Naive B cell (primary cell): ENCODE measurements around the gene HSPBP1. TPM values are rescaled to one million over a fixed set of nuclear protein-coding genes. Genes with fewer than 3 reads are reported as not detected.
"Not testable (repeated sequence)": the region's sequence is repeated elsewhere in the genome, so short reads cannot be mapped to it uniquely, and the experiment has no call there.

Source experiments
- ATAC-seq, 2 donors: fragments of 150-1000 bp; cut with Tn5 transposase; 2 replicates each; pipeline ENCODE4 v1.10.0; 2021; ENCODE audit warnings: low read depth in 2 of 2, mild to moderate bottlenecking in 2 of 2, moderate library complexity in 2 of 2
- DNase-seq: peaks from one replicate; pipeline ENCODE4 v3.0.0; 2022
- H3K27ac Mint-ChIP-seq, 6 donors: one replicate each; pipeline ENCODE4 v1.8.0; 2020 to 2022; ENCODE audit warnings: mild to moderate bottlenecking in 6 of 6, mixed read lengths in 6 of 6, moderate library complexity in 5 of 6, inconsistent platforms in 2 of 6
- H3K27me3 Mint-ChIP-seq, 3 donors: one replicate each; pipeline ENCODE4 v1.8.0; 2021 to 2022; ENCODE audit warnings: mixed read lengths in 3 of 3, mild to moderate bottlenecking in 1 of 3
- H3K36me3 Mint-ChIP-seq, 2 donors: one replicate each; pipeline ENCODE4 v1.8.0; 2020 to 2022; ENCODE audit warnings: mixed read lengths in 2 of 2, inconsistent platforms in 1 of 2, mild to moderate bottlenecking in 1 of 2
- H3K4me1 Mint-ChIP-seq, 3 donors: one replicate each; pipeline ENCODE4 v1.8.0; 2020 to 2022; ENCODE audit warnings: mixed read lengths in 3 of 3, inconsistent platforms in 1 of 3, mild to moderate bottlenecking in 1 of 3, moderate library complexity in 1 of 3
- H3K4me3 Mint-ChIP-seq, 8 donors: one replicate each; pipeline ENCODE4 v1.8.0; 2020 to 2022; ENCODE audit warnings: mild to moderate bottlenecking in 8 of 8, mixed read lengths in 8 of 8, moderate library complexity in 8 of 8, inconsistent platforms in 2 of 8
- H3K9me3 Mint-ChIP-seq, 7 donors: one replicate each; pipeline ENCODE4 v1.8.0; 2020 to 2022; ENCODE audit warnings: mixed read lengths in 7 of 7, mild to moderate bottlenecking in 5 of 7, inconsistent platforms in 2 of 7, moderate library complexity in 1 of 7
- polyA plus RNA-seq, 6 donors: library from polyadenylated mRNA; unstranded; fragments of 300-500 nt; fragmentation: Illumina TruSeq; gene quantifications; one replicate each; pipeline ENCODE4 v1.2.3, GENCODE V29; 2021; ENCODE audit warnings: low read depth in 6 of 6

Gene HSPBP1
- polyA plus RNA-seq, 6 donors from 2014 or later: 22.6 to 40.0 (median 32.6) TPM

GRCh38 chr19:55229145-55229788, 50.6 kb downstream of the HSPBP1 start:
- Mint-ChIP-seq H3K4me1 (peaks cover 7 to 18% (median 18%) of the 10 kb centered on the region in 3 donors), H3K27ac (peak overlapping the region in 1 of 6 donors; percentile 65), H3K27me3 (no peaks in the 10 kb centered on the region), H3K36me3 (peaks cover 3 to 4% of the 10 kb centered on the region in 2 donors), H3K9me3 (no peaks in the 10 kb centered on the region), H3K4me3 (no peak overlapping the region)
- DNase-seq: no peak
- ATAC-seq: no peak

GRCh38 chr19:55228403-55229031, 51.4 kb downstream of the HSPBP1 start, which contains the start of gene TMEM86B:
Gene TMEM86B (minus strand): TSS chr19:55228763. CDS start chr19:55228741, 22 bp downstream.
- H3K36me3 Mint-ChIP-seq: no peaks in the 10 kb centered on the region
- no peaks in the 10 kb centered on the region for H3K9me3 Mint-ChIP-seq
- peak within 1 kb of the TSS in 5 of 6 donors; percentile 7 to 89 (median 65) for H3K27ac Mint-ChIP-seq
- DNase-seq (no peak), ATAC-seq (no peak)
- peaks cover 7 to 20% (median 18%) of the 10 kb centered on the region in 3 donors for H3K4me1 Mint-ChIP-seq
- H3K27me3 Mint-ChIP-seq: no peaks in the 10 kb centered on the region
- H3K4me3 Mint-ChIP-seq: no peak within 1 kb of the TSS

GRCh38 chr19:55228015-55228391, 51.9 kb downstream of the HSPBP1 start:
- no peaks in the 10 kb centered on the region for H3K36me3 Mint-ChIP-seq
- DNase-seq (no peak), ATAC-seq (no peak)
- no peak overlapping the region for H3K4me3 Mint-ChIP-seq
- H3K4me1 Mint-ChIP-seq: peaks cover 7 to 22% (median 18%) of the 10 kb centered on the region in 3 donors
- H3K27me3 Mint-ChIP-seq: no peaks in the 10 kb centered on the region
- H3K9me3 Mint-ChIP-seq: no peaks in the 10 kb centered on the region
- peak overlapping the region in 5 of 6 donors; percentile 7 to 89 (median 60) for H3K27ac Mint-ChIP-seq

- DNase-seq (no peak), ATAC-seq (no peak)
- H3K27ac Mint-ChIP-seq: peak overlapping the region in 3 of 6 donors; percentile 21 to 89 (median 60)
- H3K4me1 Mint-ChIP-seq: peaks cover 7 to 22% (median 18%) of the 10 kb centered on the region in 3 donors
- H3K36me3 Mint-ChIP-seq: no peaks in the 10 kb centered on the region
- H3K27me3 Mint-ChIP-seq: no peaks in the 10 kb centered on the region
- no peaks in the 10 kb centered on the region for H3K9me3 Mint-ChIP-seq
- no peak overlapping the region for H3K4me3 Mint-ChIP-seq
Measured at GRCh38 chr19:55227241-55228014, 52.5 kb downstream of the HSPBP1 start.

GRCh38 chr19:55226788-55227187, 53.1 kb downstream of the HSPBP1 start:
- H3K36me3 Mint-ChIP-seq: peaks cover 0 to under 1% of the 10 kb centered on the region in 2 donors
- H3K27ac Mint-ChIP-seq: peak overlapping the region in 1 of 6 donors; percentile 41
- ATAC-seq (no peak), DNase-seq (no peak)
- H3K9me3 Mint-ChIP-seq: no peaks in the 10 kb centered on the region
- H3K27me3 Mint-ChIP-seq: no peaks in the 10 kb centered on the region
- H3K4me3 Mint-ChIP-seq: no peak overlapping the region
- peaks cover 7 to 22% (median 18%) of the 10 kb centered on the region in 3 donors for H3K4me1 Mint-ChIP-seq

- Mint-ChIP-seq H3K4me1 (peaks cover 7 to 22% (median 22%) of the 10 kb centered on the region in 3 donors), H3K36me3 (peaks cover 4 to 6% of the 10 kb centered on the region in 2 donors), H3K27me3 (no peaks in the 10 kb centered on the region), H3K9me3 (no peaks in the 10 kb centered on the region), H3K27ac (no peak overlapping the region), H3K4me3 (no peak overlapping the region)
- no peak for DNase-seq
- no peak for ATAC-seq
Measured at GRCh38 chr19:55226273-55226672, 53.6 kb downstream of the HSPBP1 start.

- Mint-ChIP-seq H3K27me3 (no peaks in the 10 kb centered on the region), H3K9me3 (peaks cover 0 to 7% (median 1%) of the 10 kb centered on the region in 7 donors), H3K4me1 (peaks cover 7 to 22% (median 22%) of the 10 kb centered on the region in 3 donors), H3K36me3 (peaks cover 4 to 12% of the 10 kb centered on the region in 2 donors), H3K27ac (peak overlapping the region in 3 of 6 donors; percentile 26 to 89 (median 41)), H3K4me3 (peak overlapping the region in 1 of 8 donors; percentile 15)
- ATAC-seq: no peak
- DNase-seq: no peak
Measured at GRCh38 chr19:55225415-55225958, 54.4 kb downstream of the HSPBP1 start.

GRCh38 chr19:55224679-55225414, 55.1 kb downstream of the HSPBP1 start:
- ATAC-seq: not testable (repeated sequence)

GRCh38 chr19:55224038-55224665, 55.8 kb downstream of the HSPBP1 start:
- DNase-seq: no peak
- Mint-ChIP-seq H3K4me1 (peaks cover 7 to 22% (median 16%) of the 10 kb centered on the region in 3 donors), H3K27me3 (no peaks in the 10 kb centered on the region), H3K4me3 (no peak overlapping the region), H3K27ac (no peak overlapping the region), H3K9me3 (peaks cover 0 to 11% (median 5%) of the 10 kb centered on the region in 7 donors), H3K36me3 (peaks cover 4 to 12% of the 10 kb centered on the region in 2 donors)
- no peak for ATAC-seq

More at GRCh38 chr19:55224679-55225414, 55.1 kb downstream of the HSPBP1 start:
- peaks cover 7 to 22% (median 18%) of the 10 kb centered on the region in 3 donors for H3K4me1 Mint-ChIP-seq
- not testable (repeated sequence) for DNase-seq, H3K27me3 Mint-ChIP-seq, H3K4me3 Mint-ChIP-seq
- peaks cover 0 to 11% (median 5%) of the 10 kb centered on the region in 7 donors for H3K9me3 Mint-ChIP-seq
- peak overlapping the region in 2 of 6 donors; percentile 26 to 41 for H3K27ac Mint-ChIP-seq
- peaks cover 4 to 12% of the 10 kb centered on the region in 2 donors for H3K36me3 Mint-ChIP-seq

GRCh38 chr19:55223291-55224037, 56.4 kb downstream of the HSPBP1 start:
- ATAC-seq (no peak), DNase-seq (no peak)
- peak overlapping the region in 1 of 6 donors; percentile 30 for H3K27ac Mint-ChIP-seq
- H3K4me1 Mint-ChIP-seq: peaks cover 7 to 22% (median 14%) of the 10 kb centered on the region in 3 donors
- peaks cover 0 to 11% (median 5%) of the 10 kb centered on the region in 7 donors for H3K9me3 Mint-ChIP-seq
- H3K27me3 Mint-ChIP-seq: no peaks in the 10 kb centered on the region
- peaks cover 4 to 12% of the 10 kb centered on the region in 2 donors for H3K36me3 Mint-ChIP-seq
- no peak overlapping the region for H3K4me3 Mint-ChIP-seq

GRCh38 chr19:55220525-55220924, 59.4 kb downstream of the HSPBP1 start:
- Mint-ChIP-seq H3K27me3 (peaks cover 4 to 17% (median 16%) of the 10 kb centered on the region in 3 donors), H3K4me3 (no peak overlapping the region), H3K4me1 (peaks cover 17 to 25% (median 21%) of the 10 kb centered on the region in 3 donors), H3K36me3 (peaks cover 4 to 16% of the 10 kb centered on the region in 2 donors), H3K27ac (no peak overlapping the region), H3K9me3 (peaks cover 2 to 15% (median 7%) of the 10 kb centered on the region in 7 donors)
- no peak for ATAC-seq
- DNase-seq: no peak
